Right ventricle myocardium inferior (tissue), 1 donor: Measurements from ENCODE around the gene TOX2. TPM values are rescaled to one million over a fixed set of nuclear protein-coding genes. Genes with fewer than 3 reads are reported as not detected.

Experiments used
- ATAC-seq: fragments of 200-7000 bp; cut with Tn5 transposase; one replicate; pipeline ENCODE4 v1.9.1; 2020; ENCODE audit warnings: mild to moderate bottlenecking, moderate library complexity
- DNase-seq: peaks from one replicate; pipeline ENCODE4 v3.0.0; 2021; ENCODE audit errors: missing footprints
- intact Hi-C: fragments of 100-400 bp; cut with DNase I; formaldehyde crosslinking; loops from one replicate; pipeline ENCODE4 v1.11.0; 2022
- total RNA-seq: library from RNA; stranded (reverse); fragmentation: NEBNext Ultra II Directional; extraction: Animal tissue kit (Norgen Biotek cat#: 25700); gene quantifications from one replicate; pipeline ENCODE4 v1.2.1, GENCODE V29; 2021
- donor health status: DM: no; HTN: yes; CAD: no; lungs with severe emphysema.

Gene TOX2
- total RNA-seq, 1 donor from 2014 or later: 1.1 TPM

DNA sequence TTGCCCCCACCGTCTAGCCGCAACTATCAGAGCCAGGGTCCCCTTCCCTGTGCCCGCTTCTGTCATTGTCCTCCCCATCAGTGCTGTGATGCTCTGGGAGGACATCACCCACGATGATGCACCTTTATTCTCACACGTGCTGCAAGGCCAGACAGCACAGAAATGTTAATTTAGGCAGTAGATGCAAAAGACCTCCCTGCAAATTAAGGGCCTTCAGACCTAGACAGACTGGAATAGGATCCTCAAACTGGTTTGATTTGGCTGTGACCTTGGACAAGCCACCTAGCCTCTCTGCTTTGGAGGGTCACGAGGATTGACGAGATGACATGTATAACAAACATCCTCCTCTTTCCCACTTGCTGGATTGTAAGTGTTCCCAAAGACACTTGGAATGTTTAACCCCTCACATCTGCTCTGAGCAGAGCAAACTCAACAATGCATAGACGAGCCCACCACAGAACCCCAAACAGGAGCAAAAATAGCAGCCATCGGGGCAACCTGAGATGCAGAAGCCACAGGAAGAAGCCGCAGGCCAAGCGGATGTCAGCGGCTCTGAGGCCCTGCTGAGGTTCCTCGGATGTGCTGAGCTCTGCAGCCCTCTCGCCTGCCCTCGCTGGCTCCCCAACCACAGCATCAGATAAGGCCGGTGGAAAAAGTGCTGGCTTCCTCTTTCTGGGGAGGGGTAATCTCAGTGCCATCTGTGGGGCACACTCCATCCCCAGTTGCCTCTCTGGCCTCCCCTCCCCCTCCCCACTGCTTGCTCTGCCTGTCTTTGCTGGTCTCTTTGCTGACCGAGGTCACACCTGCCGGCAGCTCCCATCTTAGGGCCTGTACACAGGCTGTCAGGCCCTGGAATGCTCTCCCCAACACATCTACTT, 35.3 kb downstream of the TOX2 start:
- intact Hi-C loops: no loop called here
- ATAC-seq (peak; percentile 56), DNase-seq (peak; percentile 86)

- ATAC-seq: no peak
- intact Hi-C loops: no loop called here
- no peak for DNase-seq
Measured at GRCh38 chr20:43953919-43954592, 39.4 kb downstream of the TOX2 start.

DNA sequence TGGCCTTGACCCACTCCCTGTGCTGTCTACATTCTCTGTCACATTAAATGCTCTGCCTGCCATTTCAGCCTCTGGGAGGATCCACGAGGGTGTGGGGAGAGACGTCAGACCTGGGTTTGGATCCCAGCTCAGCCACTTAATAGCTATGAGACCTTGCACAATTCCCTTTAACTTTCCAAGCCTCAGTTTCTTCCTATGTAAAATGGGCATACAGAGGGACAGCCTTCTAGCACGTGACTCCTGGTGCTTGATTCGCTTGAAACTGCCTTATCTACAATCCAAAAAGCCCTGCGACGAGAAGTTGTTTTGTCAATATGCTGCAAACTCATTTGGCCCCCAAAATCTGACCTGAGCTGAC, 40.0 kb downstream of the TOX2 start:
- DNase-seq: no peak
- intact Hi-C loops: no loop called here
- no peak for ATAC-seq

GRCh38 chr20:43955062-43955749, 40.6 kb downstream of the TOX2 start:
- ATAC-seq (no peak), DNase-seq (no peak)
- intact Hi-C loops: no loop called here

DNA sequence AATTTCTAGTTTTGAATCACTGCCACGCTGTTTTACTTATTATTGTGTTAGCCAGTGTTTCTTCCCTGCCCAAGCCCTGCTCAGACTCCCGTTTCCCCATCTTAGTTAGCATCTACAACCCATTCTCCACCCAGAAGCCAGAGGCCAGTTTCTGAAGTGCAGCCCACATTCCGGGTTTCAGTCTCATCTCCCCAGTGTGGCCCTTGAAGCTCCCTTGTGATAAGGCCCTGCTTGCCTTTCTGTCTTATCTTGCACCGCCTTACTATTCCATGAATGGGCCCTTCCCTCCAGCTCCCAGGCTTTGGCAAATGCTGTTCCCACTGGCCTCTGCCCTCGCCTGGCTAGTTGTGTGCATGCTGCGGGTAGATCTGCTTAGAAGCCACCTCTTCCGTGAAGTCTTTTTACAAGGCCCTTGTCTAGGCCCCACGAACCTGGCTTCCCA, 41.1 kb downstream of the TOX2 start:
- intact Hi-C loops: no loop called here
- DNase-seq: no peak
- ATAC-seq: no peak

DNA sequence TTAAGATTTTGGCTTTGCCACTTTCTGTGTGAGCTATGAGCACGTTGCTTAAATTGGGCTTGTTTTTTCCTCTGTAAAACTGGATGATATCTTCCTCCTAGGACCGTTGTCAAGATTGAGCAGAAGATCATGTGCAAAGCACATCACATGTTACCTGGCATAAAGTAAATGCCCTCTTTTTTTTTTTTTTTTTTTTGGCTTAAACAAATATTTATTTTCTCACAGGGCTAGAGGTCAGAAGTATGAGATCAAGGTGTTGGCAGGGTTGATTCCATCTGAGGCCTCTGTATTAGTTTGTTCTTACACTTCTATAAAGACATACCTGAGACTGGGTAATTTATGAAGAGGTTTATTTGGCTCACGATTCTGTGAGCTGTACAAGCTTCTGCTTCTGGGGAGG, 42.7 kb downstream of the TOX2 start:
- intact Hi-C loops: no loop called here
- DNase-seq (no peak), ATAC-seq (no peak)

GRCh38 chr20:43958626-43959025, 44.0 kb downstream of the TOX2 start:
- intact Hi-C loops: no loop called here
- DNase-seq: no peak

DNA sequence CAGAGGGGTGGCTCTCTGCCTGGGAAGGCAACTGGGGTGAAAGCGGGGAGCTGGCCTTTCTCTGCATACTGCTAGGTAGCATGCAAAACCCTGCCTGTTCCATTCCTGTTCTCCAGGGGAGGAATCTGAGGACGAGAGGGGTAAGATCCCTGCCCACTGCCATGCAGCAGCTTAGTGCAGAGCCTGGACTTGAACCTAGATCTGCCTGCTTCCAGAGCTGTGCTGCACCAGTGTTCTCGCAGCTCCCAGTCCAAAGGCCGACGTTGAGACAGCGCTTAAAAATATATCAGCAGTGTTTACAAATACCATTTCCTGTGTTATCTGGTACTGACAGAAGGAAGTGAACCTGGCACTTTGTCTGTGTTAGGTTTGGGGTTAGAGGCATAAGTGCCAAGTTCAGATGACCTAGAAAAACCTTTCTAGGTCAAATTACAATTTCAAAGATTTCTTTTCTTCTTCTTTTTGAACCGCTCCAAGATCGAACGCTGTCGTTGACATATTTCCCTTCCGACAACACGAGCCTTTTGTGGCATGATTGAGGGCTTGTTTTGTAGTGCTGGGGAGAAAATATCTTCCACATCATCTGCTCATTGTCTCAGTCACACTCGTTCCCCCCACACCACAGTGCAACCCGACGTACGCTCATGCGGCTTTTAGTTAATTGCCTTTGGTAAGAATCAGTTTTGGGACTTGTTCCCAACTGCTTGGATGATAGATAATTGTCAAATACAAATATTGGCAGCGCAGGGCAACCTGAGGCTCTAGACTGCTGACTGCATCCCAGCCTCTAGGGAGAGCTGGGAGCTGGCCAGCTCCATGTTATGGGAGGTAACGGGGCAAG, 44.6 kb downstream of the TOX2 start:
- no peak for DNase-seq
- intact Hi-C loops: no loop called here
- ATAC-seq: peak; percentile 62

More at GRCh38 chr20:43958626-43959025, 44.0 kb downstream of the TOX2 start:
- no peak for ATAC-seq

DNA sequence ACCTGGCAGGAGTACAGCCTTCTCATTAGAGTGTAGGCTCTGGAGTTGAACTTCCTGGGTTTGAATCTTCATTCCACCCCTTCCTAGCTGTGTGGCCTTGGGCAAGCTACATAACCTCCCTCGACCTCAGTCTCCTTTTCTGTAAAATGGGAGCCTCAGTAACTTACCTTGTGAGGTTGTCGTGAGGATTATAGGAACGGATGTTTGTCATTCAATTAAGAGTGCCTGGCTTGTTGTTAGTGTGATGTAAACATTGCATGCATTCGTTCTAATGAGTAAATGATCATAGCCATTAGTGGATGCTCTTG, 45.2 kb downstream of the TOX2 start:
- DNase-seq (no peak), ATAC-seq (no peak)
- intact Hi-C loops: no loop called here

DNA sequence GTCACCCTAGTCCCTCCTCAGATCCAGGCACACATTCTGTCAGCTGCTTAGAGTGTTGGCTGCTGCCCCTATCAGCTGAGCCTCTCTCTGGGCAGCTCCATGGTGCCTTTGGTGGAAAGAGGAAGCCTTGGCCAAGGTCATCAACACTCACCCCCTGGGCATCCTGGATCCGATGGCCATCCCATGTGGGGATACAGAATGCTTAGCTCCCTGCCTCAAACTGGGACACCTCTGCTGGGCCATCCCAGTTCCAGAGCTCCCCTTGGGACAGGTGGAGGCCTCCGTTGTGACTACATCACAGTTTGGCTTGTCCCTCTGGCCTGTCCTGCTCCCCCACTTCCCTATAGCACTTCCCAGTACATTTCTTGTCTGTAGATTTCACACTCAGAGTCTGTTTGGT, 45.6 kb downstream of the TOX2 start:
- intact Hi-C loops: no loop called here
- DNase-seq (no peak), ATAC-seq (no peak)

DNA sequence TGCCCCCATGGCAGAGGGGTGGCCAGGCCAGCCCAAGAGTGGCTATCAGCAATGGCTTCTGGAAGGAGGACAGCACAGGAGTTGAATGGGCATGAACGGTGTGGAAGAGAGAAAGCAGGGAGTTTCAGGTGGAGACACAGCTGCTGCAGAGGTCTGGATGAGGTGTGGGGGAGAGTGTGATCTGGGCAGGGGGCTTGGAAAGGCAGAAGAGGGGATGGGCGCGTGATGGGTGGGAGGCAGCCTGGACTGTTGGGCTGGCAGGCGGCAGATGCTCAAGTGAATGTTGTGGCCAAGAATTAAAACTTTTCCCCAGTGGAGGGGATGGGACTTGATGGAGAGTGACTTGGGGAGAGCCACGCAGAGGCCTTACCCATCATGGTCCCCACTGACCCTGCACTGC, 46.5 kb downstream of the TOX2 start:
- intact Hi-C loops: no loop called here
- no peak for DNase-seq
- no peak for ATAC-seq

DNA sequence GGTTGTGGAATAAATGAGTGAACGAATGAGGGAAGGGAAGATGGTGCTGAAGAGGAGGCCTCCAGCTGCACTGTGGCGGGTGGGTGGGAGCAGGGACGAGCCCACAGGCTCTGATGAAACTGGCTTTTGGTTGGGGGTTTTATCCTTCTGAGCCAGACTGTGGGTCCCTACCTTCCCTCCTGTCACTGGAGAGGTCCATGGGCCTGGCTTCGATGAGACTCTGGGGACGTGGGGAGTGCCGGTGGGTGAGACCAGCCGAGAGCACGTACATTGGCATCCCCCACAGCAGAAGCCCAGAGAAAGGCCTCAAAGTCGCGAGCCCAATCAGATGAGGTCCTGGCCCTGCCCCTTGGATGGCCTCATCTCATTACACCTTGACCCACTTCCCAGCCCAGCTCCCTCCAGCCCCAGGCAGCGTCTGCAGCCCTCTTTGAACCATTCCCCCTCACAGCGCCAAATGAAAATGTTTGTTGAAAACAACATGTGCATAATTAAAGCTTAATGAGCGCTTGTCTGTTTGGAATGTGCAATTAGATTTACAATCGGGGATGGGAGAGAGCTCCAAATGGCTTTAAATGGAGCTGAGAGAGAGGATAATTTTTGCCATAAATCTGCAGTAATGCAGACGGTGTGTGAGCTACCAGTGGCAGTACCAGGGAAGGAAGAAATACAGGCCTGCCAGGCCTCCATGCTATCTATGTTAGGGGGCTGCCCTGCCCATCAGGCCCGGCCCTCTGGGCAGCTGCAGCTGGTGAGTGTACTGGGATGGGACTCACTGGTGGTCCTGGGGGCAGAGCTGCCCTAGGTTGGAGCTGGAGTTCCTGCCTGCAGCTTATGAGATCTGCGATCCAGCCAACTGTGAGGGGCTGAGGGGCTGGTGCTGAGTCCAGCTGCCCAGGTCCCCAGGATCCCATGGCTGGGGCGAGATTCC, 47.2 kb downstream of the TOX2 start:
- no peak for ATAC-seq
- intact Hi-C loops: no loop called here

GRCh38 chr20:43962530-43962929, 47.9 kb downstream of the TOX2 start:
- intact Hi-C loops: no loop called here
- no peak for DNase-seq

More for the DNA sequence above, 47.2 kb downstream of the TOX2 start:
- DNase-seq: no peak

GRCh38 chr20:43963233-43963632, 48.6 kb downstream of the TOX2 start:
- DNase-seq (no peak), ATAC-seq (no peak)

More at GRCh38 chr20:43962530-43962929, 47.9 kb downstream of the TOX2 start:
- ATAC-seq: no peak

GRCh38 chr20:43963872-43964791, 49.5 kb downstream of the TOX2 start:
- DNase-seq (peak; percentile 75), ATAC-seq (peak; percentile 78)
- intact Hi-C loops: no loop called here

More at GRCh38 chr20:43963233-43963632, 48.6 kb downstream of the TOX2 start:
- intact Hi-C loops: no loop called here

DNA sequence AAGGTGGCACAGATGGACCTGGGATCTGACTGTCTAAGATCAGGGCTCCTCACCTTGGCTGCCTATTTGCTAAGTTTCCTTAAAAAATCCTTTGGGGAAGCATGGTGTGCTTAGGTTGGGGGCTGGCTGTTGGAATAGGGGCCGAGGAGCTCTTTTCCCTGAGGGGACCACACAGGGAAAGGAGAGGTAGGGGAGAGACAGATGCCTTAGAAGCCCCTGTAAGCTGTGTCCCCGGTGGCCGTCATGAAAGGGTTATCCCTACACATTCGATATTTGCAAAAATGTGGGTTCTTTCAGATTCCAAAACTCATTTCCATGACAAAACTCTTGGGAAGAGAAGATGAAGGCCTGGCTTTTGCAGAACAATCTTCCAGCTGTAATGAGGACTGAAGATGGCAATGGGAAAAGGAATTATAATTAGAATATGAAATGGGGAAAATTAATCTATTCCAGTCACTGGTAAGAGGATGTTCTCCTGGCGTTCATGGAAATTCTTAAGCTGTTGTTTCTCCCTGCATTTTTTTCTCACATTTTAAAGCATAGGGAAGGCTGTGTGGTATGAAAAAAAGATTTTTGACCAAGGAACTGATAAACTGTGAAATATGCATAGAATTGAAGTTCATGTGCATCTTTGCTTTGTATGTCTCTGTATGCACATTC, 53.8 kb downstream of the TOX2 start:
- DNase-seq (no peak), ATAC-seq (no peak)
- intact Hi-C loops: no loop called here
